GM19468 (cell line): ENCODE data around the gene GRIK1.
"Not testable (repeated sequence)": the region's sequence is repeated elsewhere in the genome, so short reads cannot be mapped to it uniquely, and the experiment has no call there.

ENCODE experiments used
- ATAC-seq: cut with Tn5 transposase; IDR thresholded peaks from one replicate; pipeline ENCODE4 v1.9.1; 2021; ENCODE audit warnings: mild to moderate bottlenecking, moderate library complexity, moderate number of reproducible peaks; ENCODE audit not compliant: unreplicated experiment; ENCODE audit errors: extremely low read depth

GRIK1 gene

DNA sequence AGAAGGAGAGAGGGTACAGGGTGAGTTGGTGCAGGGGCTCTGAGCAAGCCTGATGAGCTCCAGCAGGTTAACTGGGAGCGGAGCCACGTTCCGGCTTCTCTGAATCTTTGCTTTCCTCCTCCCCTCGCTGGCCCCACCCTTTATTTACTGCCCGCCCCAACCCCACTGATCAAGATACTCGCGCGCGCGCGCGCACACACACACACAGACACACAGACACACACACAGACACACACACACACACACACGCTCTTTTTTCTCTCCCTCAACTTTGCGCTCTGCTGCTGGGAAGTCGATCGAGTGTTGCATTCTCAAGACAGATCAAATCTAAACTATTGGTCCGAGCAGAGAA, at the start of gene GRIK1:
TSS of gene GRIK1 (minus strand) at position 73 of the 352 bp plus-strand sequence.
- ATAC-seq = no peak

DNA sequence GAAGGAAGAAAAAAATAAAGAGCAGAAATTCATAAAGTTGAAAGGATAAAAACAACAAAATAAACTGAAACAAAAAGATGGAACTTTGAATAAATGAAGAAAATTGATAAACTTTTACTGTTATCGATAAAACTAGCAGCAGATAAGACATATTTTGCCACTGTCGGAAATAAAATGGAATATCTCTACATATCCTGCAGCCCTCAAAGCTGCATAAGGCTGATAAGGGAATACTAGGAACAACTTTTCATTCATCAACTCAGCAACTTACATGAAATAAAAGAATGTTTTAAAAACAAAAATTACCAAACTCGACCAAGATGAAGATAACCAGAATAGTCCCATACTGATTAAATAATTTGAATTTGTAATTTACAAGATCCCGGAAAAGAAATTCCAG, 48.0 kb upstream of the GRIK1 start:
- no peak for ATAC-seq

DNA sequence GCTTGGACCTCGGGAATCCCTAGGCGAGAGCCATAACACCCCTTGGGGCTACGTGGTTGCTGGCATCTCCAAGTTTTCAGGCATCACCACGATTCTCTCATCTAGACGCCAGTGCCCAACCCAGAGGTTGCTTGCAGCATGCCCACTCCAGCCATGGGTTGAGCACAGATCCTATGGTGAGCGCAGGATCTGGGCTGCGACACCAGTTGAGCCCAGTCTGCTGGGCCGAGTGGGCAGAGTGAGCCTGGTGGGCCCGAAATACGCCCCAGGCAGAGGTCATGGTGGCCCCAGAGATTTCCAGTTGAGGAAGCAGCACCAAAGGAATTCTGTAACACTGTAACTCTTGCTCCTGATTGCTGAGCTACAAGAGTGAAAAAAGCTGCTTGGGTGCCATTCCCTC, 46.1 kb upstream of the GRIK1 start:
- no peak for ATAC-seq

DNA sequence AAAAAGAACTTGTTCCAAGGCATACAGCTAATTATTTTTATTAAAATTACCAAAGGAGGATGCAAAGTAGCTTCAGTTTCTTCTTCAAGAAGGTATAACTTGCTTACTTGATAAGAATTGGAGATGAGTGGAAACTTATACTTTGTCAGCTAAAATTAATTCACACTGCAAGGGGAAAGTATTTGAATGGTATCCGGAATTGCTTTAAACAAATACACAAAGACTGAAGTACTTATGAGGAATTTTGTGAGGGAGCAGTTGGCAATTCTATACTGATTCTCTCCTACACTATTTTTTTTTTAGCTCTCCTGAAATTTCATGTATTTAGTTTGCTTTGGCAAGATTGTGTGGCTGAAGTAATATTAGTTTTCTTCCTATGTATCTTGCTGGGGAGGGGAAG, 39.2 kb upstream of the GRIK1 start:
- no peak for ATAC-seq

- ATAC-seq = no peak
Measured at GRCh38 chr21:29975776-29976175, 36.0 kb upstream of the GRIK1 start.

GRCh38 chr21:29973258-29973657, 33.5 kb upstream of the GRIK1 start:
- ATAC-seq = no peak

- no peak for ATAC-seq
Measured at GRCh38 chr21:29961291-29962027, 21.7 kb upstream of the GRIK1 start.

- no peak for ATAC-seq
Measured at GRCh38 chr21:29958551-29958950, 18.8 kb upstream of the GRIK1 start.

GRCh38 chr21:29958035-29958434, 18.2 kb upstream of the GRIK1 start:
- not testable (repeated sequence) for ATAC-seq

DNA sequence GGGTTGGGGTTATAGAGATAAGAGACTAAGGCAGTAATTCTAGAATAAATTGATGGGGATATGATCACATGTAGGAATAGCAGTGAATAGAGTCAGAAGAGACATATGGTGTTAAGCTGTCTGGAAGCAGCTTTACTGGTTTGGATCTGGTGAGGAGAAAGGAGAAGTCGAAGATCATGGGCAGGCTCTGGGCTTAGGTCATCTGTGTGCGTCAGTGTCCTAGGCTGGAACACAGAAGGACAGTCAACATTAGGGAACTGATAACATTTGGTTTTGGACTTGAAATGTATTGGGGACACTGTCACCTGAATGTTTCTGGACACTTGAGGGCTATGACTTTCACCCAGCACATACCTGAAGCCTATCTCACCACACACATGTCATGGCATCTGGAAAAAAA, 13.9 kb upstream of the GRIK1 start:
- no peak for ATAC-seq

- ATAC-seq = no peak
Measured at GRCh38 chr21:29953072-29953471, 13.3 kb upstream of the GRIK1 start.

- ATAC-seq = no peak
Measured at GRCh38 chr21:29951911-29952310, 12.1 kb upstream of the GRIK1 start.

DNA sequence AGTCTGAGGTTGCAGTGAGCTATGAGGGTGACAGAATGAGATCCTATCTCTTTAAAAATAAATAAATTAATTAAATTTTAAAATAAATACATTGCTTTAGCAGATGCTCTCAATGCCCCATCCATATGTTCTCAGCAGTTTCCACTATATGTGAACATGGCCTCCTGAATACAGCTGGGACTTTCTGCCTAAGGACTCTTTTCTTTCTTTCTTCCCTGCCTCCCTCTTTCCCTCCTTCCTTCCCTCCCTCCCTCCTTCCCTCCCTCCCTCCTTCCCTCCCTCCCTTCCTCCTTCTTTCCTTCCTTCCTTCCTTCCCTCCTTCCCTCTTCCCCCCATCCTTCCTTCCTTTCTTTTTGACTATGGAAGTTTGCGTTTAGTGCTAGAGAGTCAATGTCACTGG, 10.2 kb upstream of the GRIK1 start:
- ATAC-seq = no peak

DNA sequence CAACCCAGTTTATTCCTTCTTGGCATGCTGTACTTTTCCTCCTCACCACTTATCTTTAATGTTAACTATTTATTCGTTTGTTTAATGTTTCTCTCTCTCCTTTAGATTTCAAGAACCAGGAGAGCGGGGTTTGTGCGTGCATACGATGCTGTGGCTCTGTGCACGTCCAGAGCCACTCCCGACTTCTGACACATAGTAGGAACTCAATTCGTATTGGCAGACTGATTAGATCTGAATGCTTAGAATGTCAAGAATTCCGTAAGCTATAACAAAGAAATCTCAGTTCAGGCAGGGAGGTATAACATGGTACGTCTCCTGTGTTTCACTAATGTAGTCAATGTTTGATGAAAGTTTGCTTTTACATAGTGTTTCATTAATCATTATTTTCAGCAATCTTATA, 7.3 kb upstream of the GRIK1 start:
- ATAC-seq = no peak

- ATAC-seq = no peak
Measured at GRCh38 chr21:29943885-29944284, 4.1 kb upstream of the GRIK1 start.

- no peak for ATAC-seq
Measured at GRCh38 chr21:29942034-29942433, 2.2 kb upstream of the GRIK1 start.

DNA sequence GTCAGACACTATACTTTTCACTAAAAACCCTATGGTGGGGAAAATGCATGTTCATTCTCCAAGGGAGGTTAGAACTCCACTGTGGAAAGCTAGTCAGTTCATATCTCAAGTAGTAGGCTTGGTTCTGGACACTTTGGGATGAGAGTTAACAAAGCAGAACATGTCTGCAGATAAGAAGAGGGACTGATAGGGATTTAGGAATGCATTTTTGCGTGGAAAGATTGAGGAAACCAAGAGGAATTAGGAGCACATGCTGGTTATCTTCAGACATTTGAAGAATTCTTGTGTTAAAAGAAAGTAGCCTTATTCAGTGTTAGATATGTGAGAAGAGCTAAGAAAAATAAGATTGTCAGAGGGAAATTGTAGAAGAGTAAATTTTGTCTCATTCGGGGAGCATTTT, 1.2 kb upstream of the GRIK1 start:
- no peak for ATAC-seq

DNA sequence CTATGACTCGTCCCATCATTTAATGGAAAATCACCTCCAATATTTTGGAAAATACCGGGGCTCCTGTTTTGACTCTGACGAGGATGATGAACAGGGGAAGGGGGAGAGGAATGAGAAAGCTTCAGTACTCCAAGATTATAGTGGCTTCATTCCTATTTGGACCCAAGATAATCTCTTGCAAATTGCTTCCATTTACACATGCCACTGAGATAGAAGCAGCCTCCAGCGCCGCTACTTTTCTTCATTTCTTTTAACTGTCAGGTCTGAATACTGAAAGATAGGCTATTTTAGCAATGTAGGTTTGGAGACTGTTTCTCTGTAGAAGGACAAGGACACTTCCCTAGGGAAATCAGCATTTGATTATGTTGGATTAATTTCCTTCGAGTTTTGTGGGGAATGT, 565 bp upstream of the GRIK1 start:
- ATAC-seq = no peak

- ATAC-seq = no peak
Measured at GRCh38 chr21:29939104-29939923, 482 bp downstream of the GRIK1 start.

GRCh38 chr21:29938776-29939103, 1.1 kb downstream of the GRIK1 start:
- no peak for ATAC-seq

GRCh38 chr21:29933088-29933487, 6.7 kb downstream of the GRIK1 start:
- no peak for ATAC-seq

GRCh38 chr21:29928537-29928936, 11.3 kb downstream of the GRIK1 start:
- ATAC-seq = no peak
